Stomach (tissue), 4 donors: ENCODE results near the gene GRHL1.

Experiments
- POLR2A ChIP-seq, 4 donors: fragments of 450-650 bp; IDR thresholded peaks; one replicate each; pipeline ENCODE4 v1.6.1; 2016; ENCODE audit warnings: antibody characterized with exemption in 4 of 4, control low read depth in 2 of 4, mild to moderate bottlenecking in 1 of 4, moderate library complexity in 1 of 4
- TF ChIP-seq, protein P1 (sequence below), 7 experiments: fragments of 450-650 bp in 4 of 7; fragments of 200-600 bp in 3 of 7; sonication (generic) in 3 of 7; IDR thresholded peaks; one replicate each; pipeline ENCODE4 v1.5.1; 2016 to 2019; ENCODE audit warnings: antibody characterized with exemption in 7 of 7, control low read depth in 2 of 7, mild to moderate bottlenecking in 1 of 7

DNA sequence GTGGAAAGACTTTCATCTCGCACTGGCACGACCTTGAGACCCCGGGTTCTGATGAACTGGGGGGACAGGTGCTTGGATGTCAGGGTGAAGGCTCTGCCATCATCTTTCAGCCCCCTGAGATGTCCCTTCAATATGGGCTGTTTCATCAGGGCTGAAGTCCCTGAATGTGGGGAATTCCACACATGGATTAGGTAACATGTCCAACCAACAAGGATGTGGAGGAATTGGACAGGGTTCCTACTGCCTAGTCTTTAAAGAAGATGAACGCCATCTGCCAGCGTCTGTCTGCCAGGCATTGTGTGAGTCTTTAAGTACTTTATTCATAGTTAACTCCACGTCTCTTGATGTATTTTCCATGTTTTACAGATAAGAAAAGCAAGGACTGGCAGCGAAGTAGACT, 5.9 kb upstream of the GRHL1 start:
- TF ChIP-seq, protein P1, sequence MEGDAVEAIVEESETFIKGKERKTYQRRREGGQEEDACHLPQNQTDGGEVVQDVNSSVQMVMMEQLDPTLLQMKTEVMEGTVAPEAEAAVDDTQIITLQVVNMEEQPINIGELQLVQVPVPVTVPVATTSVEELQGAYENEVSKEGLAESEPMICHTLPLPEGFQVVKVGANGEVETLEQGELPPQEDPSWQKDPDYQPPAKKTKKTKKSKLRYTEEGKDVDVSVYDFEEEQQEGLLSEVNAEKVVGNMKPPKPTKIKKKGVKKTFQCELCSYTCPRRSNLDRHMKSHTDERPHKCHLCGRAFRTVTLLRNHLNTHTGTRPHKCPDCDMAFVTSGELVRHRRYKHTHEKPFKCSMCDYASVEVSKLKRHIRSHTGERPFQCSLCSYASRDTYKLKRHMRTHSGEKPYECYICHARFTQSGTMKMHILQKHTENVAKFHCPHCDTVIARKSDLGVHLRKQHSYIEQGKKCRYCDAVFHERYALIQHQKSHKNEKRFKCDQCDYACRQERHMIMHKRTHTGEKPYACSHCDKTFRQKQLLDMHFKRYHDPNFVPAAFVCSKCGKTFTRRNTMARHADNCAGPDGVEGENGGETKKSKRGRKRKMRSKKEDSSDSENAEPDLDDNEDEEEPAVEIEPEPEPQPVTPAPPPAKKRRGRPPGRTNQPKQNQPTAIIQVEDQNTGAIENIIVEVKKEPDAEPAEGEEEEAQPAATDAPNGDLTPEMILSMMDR (IDR thresholded peaks at IDR 0.05), result no peak
- TF ChIP-seq POLR2A (IDR thresholded peaks at IDR 0.05), result no peak
